HEK293 (cell line): Measurements from ENCODE around the gene CDC73.

Source experiments
- GLIS1 ChIP-seq: fragments of 450-650 bp; formaldehyde crosslinking; IDR thresholded peaks from 2 replicates; pipeline ENCODE4 v1.5.1; 2016; ENCODE audit warnings: missing biosample characterization, missing genetic modification characterization
- KLF16 ChIP-seq: fragments of 450-650 bp; formaldehyde crosslinking; IDR thresholded peaks from 2 replicates; pipeline ENCODE4 v1.5.1; 2017; ENCODE audit warnings: missing biosample characterization, missing genetic modification characterization
- REPIN1 ChIP-seq: fragments of 450-650 bp; formaldehyde crosslinking; IDR thresholded peaks from 2 replicates; pipeline ENCODE4 v1.5.1; 2017; ENCODE audit warnings: missing biosample characterization, missing genetic modification characterization, low read depth
- TRIM28 ChIP-seq: IDR thresholded peaks from 2 replicates; pipeline ENCODE4 v1.6.1; 2011; ENCODE audit warnings: low read length, control low read depth, borderline replicate concordance
- YY1 ChIP-seq: fragments of 450-650 bp; formaldehyde crosslinking; IDR thresholded peaks from 2 replicates; pipeline ENCODE4 v1.5.1; 2018; ENCODE audit warnings: missing biosample characterization, missing genetic modification characterization
- ZFP3 ChIP-seq: fragments of 450-650 bp; formaldehyde crosslinking; IDR thresholded peaks from 2 replicates; pipeline ENCODE4 v1.5.1; 2016; ENCODE audit warnings: low read depth, missing biosample characterization, missing genetic modification characterization
- ZNF404 ChIP-seq: fragments of 450-650 bp; formaldehyde crosslinking; IDR thresholded peaks from 2 replicates; pipeline ENCODE4 v1.5.1; 2017; ENCODE audit warnings: missing biosample characterization, missing genetic modification characterization
- ZNF544 ChIP-seq: fragments of 450-650 bp; formaldehyde crosslinking; IDR thresholded peaks from 2 replicates; pipeline ENCODE4 v1.5.0; 2017; ENCODE audit warnings: missing biosample characterization, missing genetic modification characterization
- TF ChIP-seq, protein P1 (sequence below): fragments of 450-650 bp; formaldehyde crosslinking; IDR thresholded peaks from 2 replicates; pipeline ENCODE4 v1.5.1; 2016; ENCODE audit warnings: missing biosample characterization, missing genetic modification characterization
- TF ChIP-seq, protein P2 (sequence below): fragments of 450-650 bp; formaldehyde crosslinking; IDR thresholded peaks from 2 replicates; pipeline ENCODE4 v1.5.1; 2016; ENCODE audit warnings: missing biosample characterization, missing genetic modification characterization

DNA sequence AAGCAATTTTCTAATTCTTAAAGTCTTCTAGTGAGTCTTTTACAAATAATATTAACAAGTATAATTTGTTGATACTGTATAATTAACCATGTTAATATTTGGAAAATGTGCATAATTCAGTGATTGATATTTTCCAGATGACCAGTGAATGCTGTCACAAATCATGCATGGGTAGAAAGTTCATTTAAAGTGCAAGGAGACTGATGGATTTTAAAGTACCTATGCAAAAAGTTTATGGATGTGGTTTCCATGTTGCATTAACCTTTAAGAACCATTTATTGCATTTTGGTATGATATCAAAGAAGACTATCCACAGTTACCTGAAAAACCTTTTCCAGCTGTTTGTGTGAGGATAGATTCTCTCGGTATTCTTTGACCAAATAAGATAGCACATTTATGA is 23.2 kb downstream of the CDC73 start:
- TF ChIP-seq, protein P1, sequence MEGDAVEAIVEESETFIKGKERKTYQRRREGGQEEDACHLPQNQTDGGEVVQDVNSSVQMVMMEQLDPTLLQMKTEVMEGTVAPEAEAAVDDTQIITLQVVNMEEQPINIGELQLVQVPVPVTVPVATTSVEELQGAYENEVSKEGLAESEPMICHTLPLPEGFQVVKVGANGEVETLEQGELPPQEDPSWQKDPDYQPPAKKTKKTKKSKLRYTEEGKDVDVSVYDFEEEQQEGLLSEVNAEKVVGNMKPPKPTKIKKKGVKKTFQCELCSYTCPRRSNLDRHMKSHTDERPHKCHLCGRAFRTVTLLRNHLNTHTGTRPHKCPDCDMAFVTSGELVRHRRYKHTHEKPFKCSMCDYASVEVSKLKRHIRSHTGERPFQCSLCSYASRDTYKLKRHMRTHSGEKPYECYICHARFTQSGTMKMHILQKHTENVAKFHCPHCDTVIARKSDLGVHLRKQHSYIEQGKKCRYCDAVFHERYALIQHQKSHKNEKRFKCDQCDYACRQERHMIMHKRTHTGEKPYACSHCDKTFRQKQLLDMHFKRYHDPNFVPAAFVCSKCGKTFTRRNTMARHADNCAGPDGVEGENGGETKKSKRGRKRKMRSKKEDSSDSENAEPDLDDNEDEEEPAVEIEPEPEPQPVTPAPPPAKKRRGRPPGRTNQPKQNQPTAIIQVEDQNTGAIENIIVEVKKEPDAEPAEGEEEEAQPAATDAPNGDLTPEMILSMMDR, result no peak
- TF ChIP-seq REPIN1 (tag by site-specific recombination) (no peak), YY1 (no peak), ZNF404 (tag by site-specific recombination) (no peak), ZFP3 (tag by site-specific recombination) (no peak), ZNF544 (no peak), GLIS1 (tag by site-specific recombination) (no peak), TRIM28 (no peak), KLF16 (no peak)
- TF ChIP-seq, protein P2, sequence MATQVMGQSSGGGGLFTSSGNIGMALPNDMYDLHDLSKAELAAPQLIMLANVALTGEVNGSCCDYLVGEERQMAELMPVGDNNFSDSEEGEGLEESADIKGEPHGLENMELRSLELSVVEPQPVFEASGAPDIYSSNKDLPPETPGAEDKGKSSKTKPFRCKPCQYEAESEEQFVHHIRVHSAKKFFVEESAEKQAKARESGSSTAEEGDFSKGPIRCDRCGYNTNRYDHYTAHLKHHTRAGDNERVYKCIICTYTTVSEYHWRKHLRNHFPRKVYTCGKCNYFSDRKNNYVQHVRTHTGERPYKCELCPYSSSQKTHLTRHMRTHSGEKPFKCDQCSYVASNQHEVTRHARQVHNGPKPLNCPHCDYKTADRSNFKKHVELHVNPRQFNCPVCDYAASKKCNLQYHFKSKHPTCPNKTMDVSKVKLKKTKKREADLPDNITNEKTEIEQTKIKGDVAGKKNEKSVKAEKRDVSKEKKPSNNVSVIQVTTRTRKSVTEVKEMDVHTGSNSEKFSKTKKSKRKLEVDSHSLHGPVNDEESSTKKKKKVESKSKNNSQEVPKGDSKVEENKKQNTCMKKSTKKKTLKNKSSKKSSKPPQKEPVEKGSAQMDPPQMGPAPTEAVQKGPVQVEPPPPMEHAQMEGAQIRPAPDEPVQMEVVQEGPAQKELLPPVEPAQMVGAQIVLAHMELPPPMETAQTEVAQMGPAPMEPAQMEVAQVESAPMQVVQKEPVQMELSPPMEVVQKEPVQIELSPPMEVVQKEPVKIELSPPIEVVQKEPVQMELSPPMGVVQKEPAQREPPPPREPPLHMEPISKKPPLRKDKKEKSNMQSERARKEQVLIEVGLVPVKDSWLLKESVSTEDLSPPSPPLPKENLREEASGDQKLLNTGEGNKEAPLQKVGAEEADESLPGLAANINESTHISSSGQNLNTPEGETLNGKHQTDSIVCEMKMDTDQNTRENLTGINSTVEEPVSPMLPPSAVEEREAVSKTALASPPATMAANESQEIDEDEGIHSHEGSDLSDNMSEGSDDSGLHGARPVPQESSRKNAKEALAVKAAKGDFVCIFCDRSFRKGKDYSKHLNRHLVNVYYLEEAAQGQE, result no peak
